GM23248 (cell line): ENCODE results near the gene PAFAH2.

Source experiments
- EZH2 ChIP-seq: fragments of 200-600 bp; sonication (generic); IDR thresholded peaks from 2 replicates; pipeline ENCODE4 v1.6.1; 2018; ENCODE audit warnings: antibody characterized with exemption, mild to moderate bottlenecking; ENCODE audit not compliant: insufficient read depth, poor library complexity, severe bottlenecking
- EZH2phosphoT487 ChIP-seq: fragments of 200-600 bp; sonication (generic); IDR thresholded peaks from 2 replicates; pipeline ENCODE4 v1.6.1; 2018; ENCODE audit warnings: antibody characterized with exemption, moderate library complexity, mild to moderate bottlenecking, low read depth; ENCODE audit not compliant: insufficient read depth

DNA sequence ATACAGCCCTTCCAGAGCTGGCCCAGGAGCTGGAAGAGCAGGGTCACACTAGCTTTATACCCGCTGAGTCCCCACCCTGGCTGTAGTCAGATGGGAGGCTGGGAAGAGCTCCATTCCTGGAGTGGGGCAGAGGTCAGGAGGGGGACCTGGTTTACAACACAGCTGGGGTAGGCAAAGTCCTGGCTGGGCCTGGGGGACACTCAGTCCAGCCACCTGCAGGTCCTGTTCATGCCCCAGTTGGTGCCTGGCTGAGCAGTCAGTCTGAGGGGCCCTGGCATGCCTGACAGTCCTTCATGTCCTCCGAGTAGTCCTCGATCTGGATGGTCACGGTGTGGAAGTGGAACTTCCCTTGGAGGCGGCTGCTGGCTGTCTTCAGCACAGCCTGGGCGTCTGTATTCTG is 41.0 kb upstream of the PAFAH2 start:
- TF ChIP-seq EZH2 (no peak), EZH2phosphoT487 (no peak)
